GM23248 (cell line): Measurements from ENCODE around the gene ZMIZ2. TPM values are rescaled to one million over a fixed set of nuclear protein-coding genes. Genes with fewer than 3 reads are reported as not detected.
A peak's percentile ranks its signal among the peaks of the same experiment; 100 is the strongest.

Experiments used
- DNase-seq: peaks from one replicate; pipeline ENCODE4 v3.0.0-alpha.2; 2015
- H2AFZ ChIP-seq: fragments of 200-600 bp; sonication (generic); 2 replicates; pipeline ENCODE4 v1.6.1; 2016; ENCODE audit warnings: antibody characterized with exemption
- H3F3A ChIP-seq: fragments of 200-600 bp; sonication (generic); 2 replicates; pipeline ENCODE4 v1.6.1; 2016; ENCODE audit warnings: mild to moderate bottlenecking, antibody characterized with exemption, mixed run types; ENCODE audit not compliant: insufficient read depth
- H3K27ac ChIP-seq: fragments of 200-600 bp; sonication (generic); 2 replicates; pipeline ENCODE4 v1.5.1; 2016; ENCODE audit warnings: mild to moderate bottlenecking
- H3K27me3 ChIP-seq: fragments of 200-600 bp; sonication (generic); replicated peaks from 2 replicates; pipeline ENCODE4 v1.6.1; 2016; ENCODE audit warnings: mild to moderate bottlenecking; ENCODE audit not compliant: insufficient read depth
- H3K36me3 ChIP-seq: fragments of 200-600 bp; sonication (generic); 2 replicates; pipeline ENCODE4 v1.6.1; 2016; ENCODE audit warnings: low read depth, mild to moderate bottlenecking
- H3K4me1 ChIP-seq: fragments of 200-600 bp; sonication (generic); 2 replicates; pipeline ENCODE4 v1.6.1; 2016; ENCODE audit warnings: mild to moderate bottlenecking; ENCODE audit not compliant: insufficient read depth
- H3K4me2 ChIP-seq: fragments of 200-600 bp; sonication (generic); one replicate; pipeline ENCODE4 v1.6.1; 2016; ENCODE audit warnings: mild to moderate bottlenecking; ENCODE audit not compliant: unreplicated experiment
- H3K4me3 ChIP-seq: fragments of 200-600 bp; sonication (generic); 2 replicates; pipeline ENCODE4 v1.5.1; 2016; ENCODE audit warnings: mild to moderate bottlenecking
- H3K79me2 ChIP-seq: fragments of 200-600 bp; sonication (generic); 2 replicates; pipeline ENCODE4 v1.6.1; 2016; ENCODE audit warnings: mild to moderate bottlenecking; ENCODE audit not compliant: insufficient read depth
- H3K9ac ChIP-seq: fragments of 200-600 bp; sonication (generic); 2 replicates; pipeline ENCODE4 v1.6.1; 2016; ENCODE audit warnings: mild to moderate bottlenecking
- H3K9me2 ChIP-seq: fragments of 200-600 bp; sonication (generic); 2 replicates; pipeline ENCODE4 v1.6.1; 2016; ENCODE audit warnings: mixed run types, mild to moderate bottlenecking, moderate library complexity; ENCODE audit not compliant: insufficient read depth
- H3K9me3 ChIP-seq: fragments of 200-600 bp; sonication (generic); one replicate; pipeline ENCODE4 v1.6.1; 2017; ENCODE audit warnings: low read depth
- H4K20me1 ChIP-seq: fragments of 200-600 bp; sonication (generic); 2 replicates; pipeline ENCODE4 v1.6.0; 2016; ENCODE audit not compliant: insufficient read depth
- EZH2 ChIP-seq: fragments of 200-600 bp; sonication (generic); IDR thresholded peaks from 2 replicates; pipeline ENCODE4 v1.6.1; 2018; ENCODE audit warnings: antibody characterized with exemption, mild to moderate bottlenecking; ENCODE audit not compliant: insufficient read depth, poor library complexity, severe bottlenecking
- EZH2phosphoT487 ChIP-seq: fragments of 200-600 bp; sonication (generic); IDR thresholded peaks from 2 replicates; pipeline ENCODE4 v1.6.1; 2018; ENCODE audit warnings: antibody characterized with exemption, moderate library complexity, mild to moderate bottlenecking, low read depth; ENCODE audit not compliant: insufficient read depth
- WGBS, 2 experiments: methylation state at CpG; one replicate each; pipeline ENCODE4 v1.1.6; 2015 to 2017; ENCODE audit warnings: low lambda C conversion rate in 2 of 2, low coverage in 1 of 2; ENCODE audit errors: missing lambda C conversion rate in 2 of 2; 5-methylcytosine and 5-hydroxymethylcytosine counted together
- in situ Hi-C: fragments of 300-500 bp; cut with MboI; formaldehyde crosslinking; loops from 2 replicates; pipeline ENCODE4 v1.15.0; 2020
- polyA plus RNA-seq: library from polyadenylated mRNA; unstranded; fragments of >200 nt; fragmentation: Nextera tagmentation; extraction: Ambion mirVana; gene quantifications from 2 replicates; pipeline ENCODE4 v1.2.1, GENCODE V29; 2016
- total RNA-seq: library from RNA; depleted of rRNA; stranded (reverse); fragments of >200 nt; shearing (Covaris generic); gene quantifications from 2 replicates; pipeline ENCODE4 v1.2.3, GENCODE V29; 2014

The ZMIZ2 gene
- total and polyA plus RNA-seq, 2 experiments from 2014 or later, result 7.8 to 9.7 TPM

DNA sequence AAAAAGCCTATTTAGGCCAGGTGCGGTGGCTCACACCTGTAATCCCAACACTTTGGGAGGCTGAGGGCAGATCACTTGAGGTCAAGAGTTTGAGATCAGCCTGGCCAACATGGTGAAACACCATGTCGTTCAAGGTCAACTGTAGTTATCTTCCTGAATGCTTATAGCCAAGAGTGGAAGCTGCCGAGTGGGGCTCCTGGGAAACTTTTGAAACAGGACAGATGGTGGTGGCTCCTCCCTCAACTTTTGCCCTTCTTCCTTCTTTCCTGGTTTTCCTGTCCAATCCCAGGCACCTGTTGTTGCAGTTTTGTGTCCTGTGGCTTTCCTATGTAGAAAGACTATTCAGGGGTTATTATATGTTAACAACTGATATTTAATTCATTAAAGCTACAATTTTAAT lies 39.1 kb downstream of the ZMIZ2 start:
- no peak for TF ChIP-seq EZH2
- no peak for TF ChIP-seq EZH2phosphoT487
- no peak overlapping the region for H3K4me2 ChIP-seq
- no peaks in the 10 kb centered on the region for H3K9me2 ChIP-seq
- H2AFZ ChIP-seq, result no peak overlapping the region
- in situ Hi-C loops, result no loop called here
- H3K36me3 ChIP-seq, result no peaks in the 10 kb centered on the region
- peaks cover 6% of the 10 kb centered on the region for H3K4me1 ChIP-seq
- no peaks in the 10 kb centered on the region for H3K9me3 ChIP-seq
- H3K27me3 ChIP-seq, result no peaks in the 10 kb centered on the region
- H3K27ac ChIP-seq, result no peak overlapping the region
- H3K79me2 ChIP-seq, result no peaks in the 10 kb centered on the region
- DNase-seq, result no peak
- no peaks in the 10 kb centered on the region for H4K20me1 ChIP-seq
- no peak overlapping the region for H3K4me3 ChIP-seq
- H3K9ac ChIP-seq, result no peak overlapping the region
- H3F3A ChIP-seq, result peaks cover 12% of the 10 kb centered on the region; the same call in 1 of the 2 replicates
- WGBS, 2 experiments, result 77 to 82% methylated on average over 3 of the region's 3 CpGs

DNA sequence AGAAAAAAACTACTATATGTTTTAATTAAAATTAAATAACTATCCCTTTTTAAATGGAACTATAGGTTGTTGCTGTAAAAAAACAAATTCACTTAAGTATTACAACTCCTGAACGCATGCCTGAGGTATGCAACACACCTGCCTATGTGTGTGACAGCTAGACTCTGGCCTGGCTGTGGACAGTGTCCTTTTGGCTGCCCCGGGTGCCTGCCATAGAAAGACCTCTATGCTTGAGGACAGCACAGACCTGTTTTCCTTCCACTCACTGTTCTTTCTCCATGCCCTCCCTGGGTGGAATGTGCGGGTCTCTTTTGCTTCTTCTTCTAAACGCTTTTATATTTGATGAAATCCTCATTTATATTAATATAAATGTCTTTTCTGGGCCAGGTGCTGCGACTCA lies 41.3 kb downstream of the ZMIZ2 start:
- TF ChIP-seq EZH2 (no peak), EZH2phosphoT487 (no peak)
- Histone ChIP-seq H3F3A (peaks cover 12% of the 10 kb centered on the region), H3K9me2 (no peaks in the 10 kb centered on the region), H3K9me3 (no peaks in the 10 kb centered on the region), H3K36me3 (no peaks in the 10 kb centered on the region), H4K20me1 (no peaks in the 10 kb centered on the region), H3K27me3 (no peaks in the 10 kb centered on the region), H3K4me3 (no peak overlapping the region), H3K4me1 (peaks cover 6% of the 10 kb centered on the region), H3K9ac (no peak overlapping the region), H3K4me2 (no peak overlapping the region), H3K27ac (no peak overlapping the region), H3K79me2 (peaks cover under 1% of the 10 kb centered on the region; the same call in 1 of the 2 replicates), H2AFZ (no peak overlapping the region)
- in situ Hi-C loops, result no loop called here
- WGBS, 2 experiments, result 71 to 74% methylated on average over 5 of the region's 5 CpGs
- no peak for DNase-seq

DNA sequence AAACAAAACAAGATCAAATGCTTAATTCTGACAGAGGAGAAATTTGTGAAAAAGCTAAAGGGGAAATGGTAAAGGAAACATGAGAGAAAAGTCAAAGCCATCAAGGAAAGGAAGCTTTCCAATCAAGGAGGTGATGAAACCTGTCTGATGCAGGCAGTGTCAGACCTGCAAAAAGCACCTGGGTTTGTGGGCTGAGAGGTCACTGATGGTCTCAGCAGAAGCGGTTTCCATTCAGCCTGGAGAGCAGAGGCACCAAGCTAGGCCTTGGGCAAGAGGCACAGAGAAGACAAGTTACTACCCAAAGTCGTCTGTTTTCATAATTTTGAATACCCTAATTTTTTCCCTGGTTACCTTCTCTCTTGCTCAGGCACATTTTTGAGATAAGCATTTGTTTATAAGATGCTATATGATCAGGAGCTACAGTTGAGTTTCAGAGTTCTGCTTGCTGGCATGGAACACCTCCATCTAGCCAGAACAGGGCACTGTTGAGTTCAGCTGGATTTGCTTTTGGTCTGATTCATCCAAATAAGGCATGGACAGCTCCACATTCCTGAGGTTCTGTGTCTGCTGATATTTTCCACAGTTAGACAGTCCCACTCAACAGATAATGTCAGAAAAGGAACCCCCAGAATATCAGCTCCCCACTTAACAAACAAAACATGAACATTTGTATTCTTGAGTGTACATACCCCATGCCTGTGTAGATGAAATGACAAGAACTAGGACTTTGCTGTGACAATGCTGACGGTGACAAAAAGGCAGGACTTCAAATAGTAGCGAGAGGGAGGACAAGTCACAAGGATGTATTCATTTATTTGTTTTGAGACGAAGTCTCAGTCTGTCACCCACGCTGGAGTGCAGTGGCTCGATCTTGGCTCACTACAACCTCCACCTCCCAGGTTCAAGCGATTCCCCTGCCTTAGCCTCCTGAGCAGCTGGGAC lies 42.9 kb downstream of the ZMIZ2 start:
- H3K9ac ChIP-seq, result no peak overlapping the region
- WGBS, 2 experiments, result 57 to 72% methylated on average over 8 of the region's 8 CpGs
- H3K36me3 ChIP-seq, result no peaks in the 10 kb centered on the region
- in situ Hi-C loops, result no loop called here
- peak overlapping the region; percentile 30 for H3K4me2 ChIP-seq
- peak; percentile 81 for DNase-seq
- no peaks in the 10 kb centered on the region for H3K9me3 ChIP-seq
- 0 out of 2 replicates have a peak overlapping the region, but pooled peaks have one; percentile 23 for H3K27ac ChIP-seq
- H2AFZ ChIP-seq, result peak overlapping the region; percentile 32; the same call in 1 of the 2 replicates
- 0 out of 2 replicates have a peak overlapping the region, but pooled peaks have one; percentile 24 for H3K4me3 ChIP-seq
- peaks cover 6% of the 10 kb centered on the region for H3K4me1 ChIP-seq
- H3K9me2 ChIP-seq, result no peaks in the 10 kb centered on the region
- TF ChIP-seq EZH2phosphoT487 (no peak), EZH2 (no peak)
- no peaks in the 10 kb centered on the region for H4K20me1 ChIP-seq
- peaks cover 11% of the 10 kb centered on the region; the same call in 1 of the 2 replicates for H3K79me2 ChIP-seq
- H3K27me3 ChIP-seq, result no peaks in the 10 kb centered on the region
- peaks cover 12% of the 10 kb centered on the region for H3F3A ChIP-seq

DNA sequence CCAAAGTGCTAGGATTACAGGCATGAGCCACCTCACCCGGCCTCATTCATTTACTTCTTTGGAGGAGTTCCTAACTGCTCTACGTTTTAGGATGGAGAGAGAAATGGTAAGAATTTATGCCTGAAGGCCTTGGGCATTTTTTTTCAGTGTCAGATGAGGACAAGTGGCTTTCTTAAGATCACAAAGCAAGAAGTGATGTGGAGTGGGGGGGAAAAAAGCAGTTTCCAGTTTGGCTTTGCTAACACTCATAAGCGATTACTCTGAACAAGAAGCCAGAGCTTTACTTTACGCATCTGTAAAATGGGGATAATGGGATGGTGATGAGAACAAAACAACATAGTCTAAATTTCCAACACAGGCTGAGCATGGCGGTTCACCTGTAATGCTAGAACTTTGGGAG lies 45.3 kb downstream of the ZMIZ2 start:
- Histone ChIP-seq H3K9me3 (no peaks in the 10 kb centered on the region), H3K9me2 (no peaks in the 10 kb centered on the region), H4K20me1 (peaks cover 3% of the 10 kb centered on the region; the same call in 1 of the 2 replicates), H3F3A (peaks cover 28% of the 10 kb centered on the region), H3K4me3 (no peak overlapping the region), H3K79me2 (peaks cover 35% of the 10 kb centered on the region), H3K27me3 (no peaks in the 10 kb centered on the region), H2AFZ (no peak overlapping the region), H3K36me3 (0 out of 2 replicates have a peak, but pooled peaks cover 3% of the 10 kb centered on the region), H3K9ac (no peak overlapping the region), H3K4me2 (no peak overlapping the region), H3K27ac (no peak overlapping the region), H3K4me1 (peaks cover 12% of the 10 kb centered on the region)
- TF ChIP-seq EZH2phosphoT487 (no peak), EZH2 (no peak)
- DNase-seq, result no peak
- in situ Hi-C loops, result no loop called here
- 78 to 82% methylated on average over 5 of the region's 5 CpGs for WGBS, 2 experiments
